ENCODE results near the gene THPO. TPM values are rescaled to one million over a fixed set of nuclear protein-coding genes. Genes with fewer than 3 reads are reported as not detected.
A peak's percentile ranks its signal among the peaks of the same experiment; 100 is the strongest.

The THPO gene
- total RNA-seq, 2 experiments from 2014 or later, result not detected

DNA sequence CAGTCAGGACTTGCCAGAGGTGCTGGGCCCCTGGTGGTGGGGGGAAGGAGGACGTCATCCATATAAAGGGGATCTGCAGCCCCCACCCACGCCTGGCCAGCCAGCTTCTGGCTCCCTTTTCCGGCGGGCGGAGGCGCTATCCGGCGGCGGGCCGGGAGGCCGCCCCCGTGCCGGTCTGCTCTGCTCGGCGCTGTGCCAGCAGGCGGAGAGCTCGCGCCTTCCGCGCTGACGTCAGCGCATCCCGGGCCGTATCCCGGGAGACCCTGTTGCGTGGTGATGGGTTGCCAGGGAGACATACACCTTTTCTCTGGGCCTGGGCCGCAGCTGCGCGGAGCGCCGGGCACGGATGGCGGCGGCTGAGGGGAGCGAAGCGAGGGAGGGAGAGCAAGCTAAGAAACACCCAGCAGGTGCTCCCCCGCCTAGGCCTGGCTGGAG, 39.5 kb downstream of the THPO start:
- POLR2A ChIA-PET, result interaction anchor here (1.1 to 2.5 kb wide), 2 partner anchors 11 to 23 kb away, joined by 3 to 13 read pairs; partner anchors contain the start of genes CLCN2 and POLR2H
- DNase-seq, result no peak
- peaks cover 16% of the 10 kb centered on the region for H3K36me3 Mint-ChIP-seq (ENCODE audit: low read depth)
- no peaks in the 10 kb centered on the region for H3K9me3 Mint-ChIP-seq
- CTCF ChIA-PET, result interaction anchor here (1.2 kb wide), 1 partner anchor 15 kb away, joined by 3 read pairs; no protein-coding TSS in a partner anchor
- no peak overlapping the region for H3K27ac Mint-ChIP-seq
- H3K4me1 Mint-ChIP-seq, result peaks cover 44% of the 10 kb centered on the region
- no peaks in the 10 kb centered on the region for H3K27me3 Mint-ChIP-seq
- peak overlapping the region; percentile 11 for H3K4me3 Mint-ChIP-seq

DNA sequence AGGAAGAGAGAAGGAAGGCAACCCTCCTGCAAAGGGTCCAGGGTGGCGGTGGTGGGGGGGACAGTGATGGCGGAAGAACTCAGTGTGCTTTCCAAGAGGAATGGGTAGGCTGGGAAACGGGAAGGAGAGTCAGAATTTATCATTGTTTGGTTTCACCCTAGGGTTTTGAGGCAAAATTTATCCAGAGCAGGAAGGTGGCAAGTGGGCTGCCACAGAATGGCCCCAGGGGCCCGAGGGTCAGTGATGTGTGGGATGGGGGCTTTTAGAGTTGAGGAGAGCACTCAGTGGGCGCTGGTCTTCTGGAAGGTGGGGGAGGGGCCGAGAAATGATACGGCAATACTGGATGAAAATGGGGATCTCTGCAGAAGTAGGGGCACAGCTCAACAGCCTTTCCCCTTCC, 40.0 kb downstream of the THPO start:
- Mint-ChIP-seq H3K9me3 (no peaks in the 10 kb centered on the region), H3K27ac (no peak overlapping the region)
- CTCF ChIA-PET, result interaction anchor here (0.6 to 1.7 kb wide), 3 partner anchors 16 to 118 kb away, joined by 3 to 4 read pairs (median 3); no protein-coding TSS in a partner anchor

DNA sequence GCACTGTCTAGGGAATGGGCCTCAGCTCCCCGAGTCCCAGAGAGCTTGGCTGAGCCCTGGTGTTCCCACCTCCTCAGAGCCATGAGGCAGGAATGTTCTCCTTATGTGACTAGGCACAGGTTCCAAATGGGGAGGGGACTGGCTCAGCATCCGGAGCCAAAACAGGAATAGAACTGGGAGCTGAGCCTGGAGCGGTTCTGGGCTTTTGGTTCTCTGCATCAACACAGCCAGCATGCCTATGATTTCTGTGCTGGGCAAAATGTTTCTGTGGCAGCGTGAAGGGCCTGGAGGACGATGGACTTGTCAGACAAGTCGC, 40.6 kb downstream of the THPO start, which contains the start of gene FAM131A:
FAM131A (plus strand) TSS at position 202 of the 316 bp plus-strand sequence; CDS start at position 233, 31 bp downstream.
- ChIA-PET POLR2A (interaction anchor here (0.7 to 2.5 kb wide), 2 partner anchors 9 to 24 kb away, joined by 4 to 13 read pairs; partner anchors contain the start of genes CLCN2 and POLR2H), CTCF (interaction anchor here (1.1 to 1.7 kb wide), 2 partner anchors 13 to 34 kb away, joined by 3 to 4 read pairs; no protein-coding TSS in a partner anchor)
- H3K36me3 Mint-ChIP-seq (ENCODE audit: low read depth), result peaks cover 27% of the 10 kb centered on the region
- no peaks in the 10 kb centered on the region for H3K27me3 Mint-ChIP-seq
- peaks cover 56% of the 10 kb centered on the region for H3K4me1 Mint-ChIP-seq
- peak within 1 kb of the TSS; percentile 78 for H3K4me3 Mint-ChIP-seq
- H3K9me3 Mint-ChIP-seq, result no peaks in the 10 kb centered on the region
- DNase-seq, result no peak
- H3K27ac Mint-ChIP-seq, result peak within 1 kb of the TSS; percentile 57

More for the DNA sequence above, 40.0 kb downstream of the THPO start:
- no peak for DNase-seq
- Mint-ChIP-seq H3K36me3 (ENCODE audit: low read depth) (peaks cover 21% of the 10 kb centered on the region), H3K27me3 (no peaks in the 10 kb centered on the region), H3K4me3 (no peak overlapping the region), H3K4me1 (peaks cover 50% of the 10 kb centered on the region)
- POLR2A ChIA-PET, result interaction anchor here (0.5 to 2.5 kb wide), 3 partner anchors 10 to 24 kb away, joined by 3 to 13 read pairs (median 3); partner anchors contain the start of genes CLCN2 and POLR2H

DNA sequence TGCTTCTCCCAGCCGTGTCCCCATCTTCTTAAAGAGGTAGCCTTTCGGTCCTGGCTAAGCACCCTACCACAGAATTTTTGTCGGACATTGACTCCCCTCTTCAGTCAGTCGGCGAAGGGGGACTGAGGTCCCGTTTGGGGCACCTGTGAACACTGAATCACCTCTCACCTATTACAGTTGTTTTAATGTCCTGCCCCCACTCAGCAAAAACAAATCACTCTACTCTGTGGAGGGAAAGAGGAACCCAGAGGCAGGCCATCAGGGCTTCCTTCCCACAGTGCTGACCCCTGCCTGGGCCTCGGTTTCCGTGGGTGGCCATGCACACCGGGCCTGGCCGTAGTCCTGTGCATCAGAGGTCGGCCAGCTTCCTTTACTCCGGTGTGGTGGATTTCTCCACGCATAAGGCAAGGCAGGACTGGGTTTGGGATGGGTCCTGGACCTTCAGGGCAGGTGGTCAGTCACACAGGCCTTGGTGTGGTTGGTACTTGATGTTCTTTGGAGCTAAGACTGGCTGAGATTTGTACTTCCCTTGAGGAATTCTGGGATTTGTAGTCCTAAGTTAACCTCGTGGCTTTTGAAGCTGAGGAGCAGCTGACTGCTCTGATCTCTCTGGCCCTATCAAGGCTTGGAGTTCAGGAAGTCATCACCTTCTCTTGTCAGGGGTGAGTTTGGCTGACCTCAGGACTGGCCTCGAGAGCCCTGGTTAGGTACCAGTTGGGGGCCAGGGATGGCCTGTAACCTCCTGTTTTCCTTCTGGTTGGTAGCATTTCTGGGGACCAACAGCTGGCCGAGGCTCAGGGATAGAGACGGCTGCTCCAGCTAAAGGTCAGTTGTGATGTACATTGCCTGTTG, 41.2 kb downstream of the THPO start:
- peak overlapping the region; percentile 57 for H3K27ac Mint-ChIP-seq
- no peaks in the 10 kb centered on the region for H3K27me3 Mint-ChIP-seq
- H3K4me3 Mint-ChIP-seq, result peak overlapping the region; percentile 78
- H3K36me3 Mint-ChIP-seq (ENCODE audit: low read depth), result peaks cover 33% of the 10 kb centered on the region
- H3K4me1 Mint-ChIP-seq, result peaks cover 61% of the 10 kb centered on the region
- no peak for DNase-seq
- POLR2A ChIA-PET, result interaction anchor here (0.7 to 2.5 kb wide), 2 partner anchors 8 to 25 kb away, joined by 4 to 13 read pairs; partner anchors contain the start of genes CLCN2 and POLR2H
- CTCF ChIA-PET, result interaction anchor here (1.1 to 1.7 kb wide), 2 partner anchors 14 to 35 kb away, joined by 3 to 4 read pairs; no protein-coding TSS in a partner anchor
- H3K9me3 Mint-ChIP-seq, result no peaks in the 10 kb centered on the region

DNA sequence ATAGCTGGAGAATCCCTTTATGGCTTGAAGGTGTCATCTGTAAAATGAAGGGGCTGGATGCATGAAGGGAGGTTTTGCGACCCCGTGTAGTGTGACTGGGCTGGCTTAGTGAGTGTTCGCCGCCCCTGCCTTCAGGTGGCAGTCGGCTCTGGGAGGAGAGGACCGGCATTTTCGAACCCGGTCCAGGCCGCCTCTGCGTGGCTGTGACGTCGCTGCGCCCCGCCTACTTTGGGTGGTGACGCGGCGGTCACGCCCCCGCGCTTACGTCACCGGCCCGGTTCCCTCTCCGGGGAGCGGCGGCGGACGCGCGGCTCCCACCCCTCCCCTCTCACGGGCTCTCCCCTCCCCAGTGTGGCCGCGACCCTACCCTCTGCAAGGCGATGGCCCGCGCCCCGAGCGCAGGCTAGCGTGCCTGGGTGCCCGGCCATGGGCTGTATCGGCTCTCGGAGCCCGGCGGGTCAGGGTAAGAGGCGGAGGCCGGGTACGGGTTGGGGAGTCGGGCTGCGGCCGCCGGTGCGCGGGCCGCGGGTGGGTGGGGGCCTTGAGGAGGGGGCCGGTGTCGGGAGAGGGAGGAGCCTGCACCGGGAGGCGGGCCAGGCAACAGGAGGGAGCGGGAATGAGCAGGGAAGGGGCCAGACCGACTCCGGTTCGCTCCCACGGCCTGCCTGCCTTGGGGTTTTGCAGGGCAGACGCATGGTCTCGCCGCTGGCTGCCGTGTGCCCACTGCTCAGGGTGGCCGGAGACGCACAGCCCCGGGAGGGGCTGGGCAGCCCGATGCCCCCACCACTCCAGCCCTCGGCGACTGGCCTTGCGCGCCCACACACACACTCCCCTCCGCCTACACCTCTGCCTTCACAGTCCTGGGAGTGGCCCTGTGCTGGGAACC, 42.1 kb downstream of the THPO start:
- Mint-ChIP-seq H3K27ac (peak overlapping the region; percentile 93), H3K9me3 (no peaks in the 10 kb centered on the region), H3K27me3 (no peaks in the 10 kb centered on the region), H3K4me3 (peak overlapping the region; percentile 78), H3K36me3 (ENCODE audit: low read depth) (peaks cover 42% of the 10 kb centered on the region), H3K4me1 (peaks cover 64% of the 10 kb centered on the region)
- DNase-seq, result peak; percentile 87
- CTCF ChIA-PET, result interaction anchor here (1.7 kb wide), 1 partner anchor 36 kb away, joined by 4 read pairs; no protein-coding TSS in a partner anchor
- POLR2A ChIA-PET, result interaction anchor here (0.7 to 2.5 kb wide), 4 partner anchors 19 to 28 kb away, joined by 3 to 13 read pairs (median 4); partner anchors contain the start of genes CLCN2 and POLR2H

DNA sequence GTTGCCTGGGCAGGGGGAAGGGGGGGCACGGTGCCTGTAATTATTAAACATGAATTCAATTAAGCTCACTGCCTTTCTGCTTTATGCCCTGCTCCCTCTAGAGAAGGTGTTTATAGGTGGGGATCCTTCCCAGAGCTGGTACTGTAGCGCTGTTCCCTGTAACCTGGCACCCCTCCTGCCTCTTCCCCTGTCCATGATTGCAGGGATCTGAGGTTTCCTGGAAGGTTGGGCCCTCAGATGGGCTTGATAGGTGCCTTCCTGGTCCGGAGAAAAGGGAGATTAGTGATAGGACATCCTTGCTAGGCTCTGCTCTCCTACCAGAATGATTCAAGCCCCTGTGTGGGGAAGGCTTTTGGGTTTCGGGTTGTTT, 42.7 kb downstream of the THPO start:
- peaks cover 60% of the 10 kb centered on the region for H3K4me1 Mint-ChIP-seq
- ChIA-PET CTCF (no interaction called here), POLR2A (interaction anchor here (0.7 to 1.0 kb wide), 3 partner anchors 19 to 28 kb away, joined by 3 to 5 read pairs (median 4); partner anchors contain the start of genes CLCN2 and POLR2H)
- peak overlapping the region; percentile 93 for H3K27ac Mint-ChIP-seq
- DNase-seq, result no peak
- H3K4me3 Mint-ChIP-seq, result peak overlapping the region; percentile 78
- H3K9me3 Mint-ChIP-seq, result no peaks in the 10 kb centered on the region
- H3K36me3 Mint-ChIP-seq (ENCODE audit: low read depth), result peaks cover 46% of the 10 kb centered on the region
- no peaks in the 10 kb centered on the region for H3K27me3 Mint-ChIP-seq

DNA sequence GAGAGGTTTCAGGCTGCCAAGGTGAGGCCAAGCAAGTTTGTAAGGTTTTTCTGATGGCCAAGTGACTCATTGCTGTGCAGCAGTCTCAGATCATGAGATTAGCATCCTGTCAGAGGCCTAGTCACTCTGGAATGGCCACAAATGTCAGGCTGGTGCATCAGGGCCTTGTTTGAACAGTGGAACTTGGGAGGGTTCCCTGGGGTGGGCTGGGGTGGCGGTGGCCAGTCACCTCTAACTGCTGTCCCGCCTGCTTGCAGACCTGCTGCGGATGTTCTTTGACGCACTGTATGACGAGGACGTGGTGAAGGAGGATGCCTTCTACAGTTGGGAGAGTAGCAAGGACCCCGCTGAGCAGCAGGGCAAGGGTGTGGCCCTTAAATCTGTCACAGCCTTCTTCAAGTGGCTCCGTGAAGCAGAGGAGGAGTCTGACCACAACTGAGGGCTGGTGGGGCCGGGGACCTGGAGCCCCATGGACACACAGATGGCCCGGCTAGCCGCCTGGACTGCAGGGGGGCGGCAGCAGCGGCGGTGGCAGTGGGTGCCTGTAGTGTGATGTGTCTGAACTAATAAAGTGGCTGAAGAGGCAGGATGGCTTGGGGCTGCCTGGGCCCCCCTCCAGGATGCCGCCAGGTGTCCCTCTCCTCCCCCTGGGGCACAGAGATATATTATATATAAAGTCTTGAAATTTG, 43.4 kb downstream of the THPO start:
- peak; percentile 58 for DNase-seq
- Mint-ChIP-seq H3K27me3 (no peaks in the 10 kb centered on the region), H3K9me3 (no peaks in the 10 kb centered on the region), H3K4me1 (peaks cover 62% of the 10 kb centered on the region), H3K4me3 (peak overlapping the region; percentile 35), H3K36me3 (ENCODE audit: low read depth) (peaks cover 50% of the 10 kb centered on the region), H3K27ac (peak overlapping the region; percentile 93)
- CTCF ChIA-PET, result no interaction called here
- POLR2A ChIA-PET, result interaction anchor here (0.9 kb wide), 1 partner anchor 18 kb away, joined by 5 read pairs; no protein-coding TSS in a partner anchor

DNA sequence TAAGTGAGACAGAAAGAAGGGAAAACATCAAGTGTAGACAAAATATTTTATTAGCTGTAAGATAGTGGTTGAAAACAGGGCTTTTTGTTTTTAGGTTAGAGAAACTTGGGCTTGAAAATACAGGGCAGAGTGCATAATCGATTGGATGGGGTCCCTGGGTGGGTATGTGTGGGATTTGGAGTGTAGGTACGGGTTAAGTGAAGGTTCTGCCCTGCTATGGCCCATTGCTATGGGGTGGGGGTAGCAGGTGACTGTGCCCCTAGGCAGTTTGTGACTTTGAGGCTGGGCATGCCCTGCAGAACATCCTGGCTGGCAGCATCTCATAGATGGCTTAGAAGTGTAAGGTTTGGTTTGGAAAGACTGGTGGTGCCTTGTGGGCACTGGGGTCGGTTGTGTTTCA, 44.3 kb downstream of the THPO start:
- ChIA-PET CTCF (no interaction called here), POLR2A (interaction anchor here (1.6 kb wide), 1 partner anchor 17 kb away, joined by 7 read pairs; no protein-coding TSS in a partner anchor)
- H3K4me3 Mint-ChIP-seq, result no peak overlapping the region
- H3K9me3 Mint-ChIP-seq, result no peaks in the 10 kb centered on the region
- no peak for DNase-seq
- H3K27ac Mint-ChIP-seq, result peak overlapping the region; percentile 93
- peaks cover 65% of the 10 kb centered on the region for H3K4me1 Mint-ChIP-seq
- H3K27me3 Mint-ChIP-seq, result no peaks in the 10 kb centered on the region
- H3K36me3 Mint-ChIP-seq (ENCODE audit: low read depth), result peaks cover 59% of the 10 kb centered on the region

DNA sequence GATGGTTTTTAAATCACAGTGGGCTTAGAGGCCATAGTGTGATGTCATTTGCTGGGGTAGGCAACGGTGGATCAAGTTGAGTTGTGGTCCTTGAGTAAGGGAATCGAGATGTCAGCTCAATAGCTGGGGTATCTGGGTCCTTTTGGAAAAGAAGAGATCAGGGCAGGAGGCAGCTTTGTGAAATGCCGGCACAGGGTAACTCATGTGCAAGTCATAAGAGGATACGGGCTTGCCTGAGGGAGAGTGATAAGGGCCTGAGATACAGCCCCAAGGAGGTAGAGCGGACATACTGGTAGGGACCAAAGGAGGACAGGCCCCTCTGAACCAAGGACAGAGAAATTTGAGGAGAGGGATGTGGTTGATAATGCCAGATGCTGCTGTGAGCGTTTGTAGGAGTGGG, 44.8 kb downstream of the THPO start:
- CTCF ChIA-PET, result no interaction called here
- POLR2A ChIA-PET, result interaction anchor here (1.6 kb wide), 1 partner anchor 17 kb away, joined by 7 read pairs; no protein-coding TSS in a partner anchor
- H3K27ac Mint-ChIP-seq, result peak overlapping the region; percentile 93

DNA sequence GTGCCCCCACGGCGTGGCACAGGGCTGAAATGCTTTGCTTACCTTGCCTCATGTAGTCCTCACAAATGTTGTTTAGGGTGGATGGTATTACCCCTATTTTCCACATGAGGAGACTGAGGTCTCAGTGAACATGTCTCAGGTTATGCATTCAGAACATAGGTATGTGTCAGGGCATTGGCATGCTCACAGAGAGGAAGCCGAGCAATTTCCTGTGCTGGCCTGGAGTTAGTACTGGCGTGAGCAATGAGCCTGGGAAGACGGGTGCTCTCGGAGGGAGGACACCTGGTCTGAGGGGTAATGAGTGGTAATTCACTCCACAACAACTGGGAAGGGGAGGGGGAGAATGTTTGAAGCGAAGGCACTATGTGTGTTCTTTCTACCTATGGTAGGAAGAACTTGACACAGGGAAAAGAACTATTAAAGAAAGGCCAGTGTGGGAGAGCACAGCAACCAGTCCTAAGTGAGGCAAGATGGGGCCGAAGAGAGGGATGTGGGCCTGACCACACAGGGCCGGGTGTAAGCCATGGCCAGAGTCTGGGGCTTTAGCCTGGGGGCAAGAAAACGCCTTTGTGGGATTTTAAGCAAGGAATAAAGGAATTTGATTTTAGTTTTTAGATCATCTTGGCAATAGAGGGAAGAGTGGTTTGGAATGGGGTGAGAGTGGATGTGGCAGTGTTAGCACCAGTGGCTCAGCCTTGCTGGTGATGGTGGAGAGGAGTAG, 45.5 kb downstream of the THPO start:
- H3K4me1 Mint-ChIP-seq, result peaks cover 60% of the 10 kb centered on the region
- peak overlapping the region; percentile 93 for H3K27ac Mint-ChIP-seq
- no peaks in the 10 kb centered on the region for H3K27me3 Mint-ChIP-seq
- CTCF ChIA-PET, result no interaction called here
- peaks cover 71% of the 10 kb centered on the region for H3K36me3 Mint-ChIP-seq (ENCODE audit: low read depth)
- H3K4me3 Mint-ChIP-seq, result no peak overlapping the region
- no peak for DNase-seq
- H3K9me3 Mint-ChIP-seq, result no peaks in the 10 kb centered on the region
- POLR2A ChIA-PET, result interaction anchor here (1.6 kb wide), 1 partner anchor 16 kb away, joined by 7 read pairs; no protein-coding TSS in a partner anchor

More for the DNA sequence above, 44.8 kb downstream of the THPO start:
- H3K27me3 Mint-ChIP-seq, result no peaks in the 10 kb centered on the region
- H3K4me1 Mint-ChIP-seq, result peaks cover 65% of the 10 kb centered on the region
- no peak for DNase-seq
- no peaks in the 10 kb centered on the region for H3K9me3 Mint-ChIP-seq
- H3K36me3 Mint-ChIP-seq (ENCODE audit: low read depth), result peaks cover 64% of the 10 kb centered on the region
- no peak overlapping the region for H3K4me3 Mint-ChIP-seq

DNA sequence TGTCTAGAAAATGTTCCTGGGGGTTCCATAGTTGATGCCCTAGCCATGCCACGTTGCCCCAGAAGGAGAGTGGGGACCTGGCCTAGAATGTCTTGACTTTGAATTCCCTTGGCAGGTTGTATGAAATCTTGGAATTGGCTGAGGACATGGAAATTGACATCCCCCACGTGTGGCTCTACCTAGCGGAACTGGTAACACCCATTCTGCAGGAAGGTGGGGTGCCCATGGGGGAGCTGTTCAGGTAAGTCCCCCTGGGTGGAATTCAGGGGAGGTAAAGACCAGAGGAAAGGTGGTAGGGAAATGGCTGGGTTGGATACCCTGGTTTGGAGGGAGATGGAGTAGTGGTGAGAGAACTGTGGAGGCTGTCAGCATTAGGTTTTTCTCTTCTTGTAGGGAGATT, 49.5 kb downstream of the THPO start:
- Mint-ChIP-seq H3K27ac (peak overlapping the region; percentile 27), H3K9me3 (no peaks in the 10 kb centered on the region), H3K27me3 (no peaks in the 10 kb centered on the region), H3K36me3 (ENCODE audit: low read depth) (peaks cover 95% of the 10 kb centered on the region), H3K4me1 (peaks cover 33% of the 10 kb centered on the region), H3K4me3 (no peak overlapping the region)
- ChIA-PET CTCF (no interaction called here), POLR2A (interaction anchor here (1.0 to 1.4 kb wide), 2 partner anchors 9 kb away, joined by 4 read pairs; partner anchors contain the start of gene FAM131A)
- DNase-seq, result no peak
